GM19193 (cell line): Measurements from ENCODE around the gene CLSTN2.

Source experiments
- POLR2A ChIP-seq: IDR thresholded peaks from 4 replicates; pipeline ENCODE4 v1.6.1; 2011; ENCODE audit not compliant: insufficient read depth, insufficient read length; ENCODE audit errors: extremely low read depth

CLSTN2 gene

GRCh38 chr3:140244893-140245292 is 309.9 kb downstream of the CLSTN2 start:
- TF ChIP-seq POLR2A = no peak

GRCh38 chr3:140246578-140246977 is 311.6 kb downstream of the CLSTN2 start:
- TF ChIP-seq POLR2A = no peak

- no peak for TF ChIP-seq POLR2A
Observed at GRCh38 chr3:140247775-140248174, 312.8 kb downstream of the CLSTN2 start.

- TF ChIP-seq POLR2A = no peak
Observed at GRCh38 chr3:140249188-140249587, 314.2 kb downstream of the CLSTN2 start.

GRCh38 chr3:140250010-140250855 is 315.2 kb downstream of the CLSTN2 start:
- no peak for TF ChIP-seq POLR2A

GRCh38 chr3:140250945-140251344 is 316.0 kb downstream of the CLSTN2 start:
- TF ChIP-seq POLR2A = no peak

- no peak for TF ChIP-seq POLR2A
Observed at GRCh38 chr3:140251678-140252077, 316.7 kb downstream of the CLSTN2 start.

GRCh38 chr3:140252812-140253656 is 318.0 kb downstream of the CLSTN2 start:
- no peak for TF ChIP-seq POLR2A

GRCh38 chr3:140258222-140258724 is 323.3 kb downstream of the CLSTN2 start:
- TF ChIP-seq POLR2A = no peak

GRCh38 chr3:140265302-140265701 is 330.3 kb downstream of the CLSTN2 start:
- no peak for TF ChIP-seq POLR2A

GRCh38 chr3:140268103-140268502 is 333.1 kb downstream of the CLSTN2 start:
- TF ChIP-seq POLR2A = no peak

GRCh38 chr3:140268610-140269009 is 333.6 kb downstream of the CLSTN2 start:
- TF ChIP-seq POLR2A = no peak

- no peak for TF ChIP-seq POLR2A
Observed at GRCh38 chr3:140270329-140270728, 335.3 kb downstream of the CLSTN2 start.

- TF ChIP-seq POLR2A = no peak
Observed at GRCh38 chr3:140273542-140274195, 338.7 kb downstream of the CLSTN2 start.

GRCh38 chr3:140274429-140274828 is 339.4 kb downstream of the CLSTN2 start:
- no peak for TF ChIP-seq POLR2A

GRCh38 chr3:140276703-140277102 is 341.7 kb downstream of the CLSTN2 start:
- TF ChIP-seq POLR2A = no peak

- TF ChIP-seq POLR2A = no peak
Observed at GRCh38 chr3:140277886-140278285, 342.9 kb downstream of the CLSTN2 start.
